GM18508 (cell line): ENCODE results near the gene PANK4.
A peak's percentile ranks its signal among the peaks of the same experiment; 100 is the strongest.

Experiments
- ATAC-seq: cut with Tn5 transposase; IDR thresholded peaks from one replicate; pipeline ENCODE4 v1.9.1; 2021; ENCODE audit warnings: moderate number of reproducible peaks; ENCODE audit not compliant: insufficient read depth, unreplicated experiment

The PANK4 gene

DNA sequence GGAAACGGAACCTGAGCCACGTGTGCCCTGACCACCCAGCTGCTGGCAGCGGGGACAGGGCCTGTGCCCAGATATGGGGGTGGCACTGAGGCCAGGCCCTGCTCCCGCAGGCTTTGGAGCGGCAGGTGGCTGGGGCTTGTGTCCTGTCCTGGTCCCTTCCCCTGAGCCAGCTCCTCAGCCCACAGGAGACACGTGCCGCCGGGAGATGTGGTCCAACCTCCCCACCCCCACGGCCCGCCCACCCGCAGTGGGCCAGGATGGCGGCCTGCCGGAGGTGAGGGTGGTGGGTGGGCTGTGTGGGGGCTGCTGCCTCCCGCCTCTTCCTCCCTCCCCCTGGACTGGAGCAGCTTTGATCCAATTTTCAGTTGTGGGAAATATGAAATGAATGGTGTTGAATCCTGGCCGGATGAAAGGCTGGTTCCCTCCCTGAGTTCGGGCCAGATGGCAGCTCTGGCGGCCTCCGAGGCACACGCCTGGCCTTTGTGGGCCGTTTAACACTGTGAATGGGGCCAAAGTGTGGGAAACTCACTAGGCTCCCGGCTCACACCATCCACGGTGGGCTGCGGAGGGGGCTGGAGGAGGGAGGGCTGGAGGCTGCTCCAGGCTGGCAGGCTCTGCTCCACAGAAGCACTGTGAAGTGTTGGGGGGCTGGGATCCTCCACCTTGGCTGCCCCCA lies 6.2 kb upstream of the PANK4 start:
- no peak for ATAC-seq

DNA sequence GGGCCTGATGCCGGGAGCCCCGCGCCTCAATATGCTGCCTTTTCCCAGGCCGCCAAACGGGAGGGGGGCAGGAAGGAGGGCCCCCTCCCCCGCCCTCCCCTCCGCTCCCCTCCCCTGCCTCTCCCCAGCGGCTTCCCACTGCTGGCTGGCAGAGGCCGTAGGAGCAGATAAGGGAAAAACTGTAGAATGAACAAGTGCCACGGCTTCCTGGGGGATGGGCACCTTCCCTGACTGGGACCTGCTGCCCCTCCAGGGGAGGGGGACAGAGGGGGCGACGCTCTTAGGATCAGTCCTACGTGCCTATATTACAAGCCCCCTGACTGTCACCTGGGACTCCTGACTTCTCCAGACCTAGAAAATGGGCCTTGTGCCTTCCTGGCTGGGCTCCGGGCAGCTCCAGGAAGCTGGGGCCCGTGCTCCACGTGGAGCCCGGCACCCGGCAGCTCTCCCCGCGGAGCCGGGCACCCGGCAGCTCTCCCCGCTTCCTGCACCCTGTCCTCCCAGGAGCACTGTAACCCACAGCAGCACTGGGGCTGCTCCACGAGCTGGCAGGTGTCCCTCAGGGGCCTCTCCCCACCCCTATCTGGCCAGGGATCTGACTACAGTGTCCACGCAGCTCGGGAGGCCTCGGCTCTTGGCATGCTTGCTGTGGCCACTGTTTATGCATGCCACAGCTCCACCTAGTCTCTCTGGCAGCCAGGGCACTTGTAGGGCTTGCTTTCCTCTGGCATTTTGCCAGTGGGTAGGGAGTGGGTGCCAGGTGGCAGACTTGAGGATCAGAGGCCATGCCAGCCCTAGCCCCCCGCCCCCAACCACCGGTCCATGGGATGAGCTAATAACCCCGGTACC lies 4.3 kb upstream of the PANK4 start:
- no peak for ATAC-seq

DNA sequence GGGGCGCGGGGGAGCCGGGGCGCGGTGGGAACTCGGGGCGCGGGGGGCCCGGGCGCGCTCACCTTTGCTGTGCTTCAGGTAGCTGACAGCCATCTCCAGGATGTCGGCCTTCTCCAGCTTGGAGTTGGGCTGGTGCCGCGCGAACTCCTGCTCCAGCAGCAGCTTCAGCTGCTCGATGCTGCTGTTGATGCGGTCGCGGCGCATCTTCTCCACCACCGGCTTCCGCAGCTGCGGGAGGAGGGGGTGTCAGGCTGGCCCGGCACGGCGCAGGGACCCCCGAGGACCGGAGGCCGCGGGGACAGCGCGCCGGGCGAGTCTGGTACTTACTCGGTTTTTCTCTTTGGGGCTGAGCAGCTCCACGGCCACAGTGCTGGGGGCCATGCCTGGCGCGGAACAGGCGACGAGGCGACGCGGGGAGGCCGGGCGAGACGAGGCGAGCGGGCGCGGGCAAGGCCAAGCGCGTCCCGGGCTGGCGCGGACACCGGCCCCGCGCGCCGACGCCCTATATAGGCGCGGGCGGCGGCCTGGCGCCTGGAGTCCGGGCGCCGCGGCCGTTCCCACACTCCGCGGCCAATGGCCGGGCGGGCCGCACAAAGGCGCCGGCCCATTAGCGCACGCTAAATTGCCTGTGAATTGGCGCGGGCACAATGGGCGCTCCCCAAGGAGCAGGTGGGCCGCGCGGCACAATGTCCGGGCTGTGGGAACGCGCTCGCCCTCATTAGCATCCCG lies 3.6 kb upstream of the PANK4 start, which contains the start of gene HES5:
Gene HES5 (minus strand): TSS at position 480 of the 729 bp plus-strand sequence. CDS start 99 bp downstream, at position 381.
- ATAC-seq: no peak

DNA sequence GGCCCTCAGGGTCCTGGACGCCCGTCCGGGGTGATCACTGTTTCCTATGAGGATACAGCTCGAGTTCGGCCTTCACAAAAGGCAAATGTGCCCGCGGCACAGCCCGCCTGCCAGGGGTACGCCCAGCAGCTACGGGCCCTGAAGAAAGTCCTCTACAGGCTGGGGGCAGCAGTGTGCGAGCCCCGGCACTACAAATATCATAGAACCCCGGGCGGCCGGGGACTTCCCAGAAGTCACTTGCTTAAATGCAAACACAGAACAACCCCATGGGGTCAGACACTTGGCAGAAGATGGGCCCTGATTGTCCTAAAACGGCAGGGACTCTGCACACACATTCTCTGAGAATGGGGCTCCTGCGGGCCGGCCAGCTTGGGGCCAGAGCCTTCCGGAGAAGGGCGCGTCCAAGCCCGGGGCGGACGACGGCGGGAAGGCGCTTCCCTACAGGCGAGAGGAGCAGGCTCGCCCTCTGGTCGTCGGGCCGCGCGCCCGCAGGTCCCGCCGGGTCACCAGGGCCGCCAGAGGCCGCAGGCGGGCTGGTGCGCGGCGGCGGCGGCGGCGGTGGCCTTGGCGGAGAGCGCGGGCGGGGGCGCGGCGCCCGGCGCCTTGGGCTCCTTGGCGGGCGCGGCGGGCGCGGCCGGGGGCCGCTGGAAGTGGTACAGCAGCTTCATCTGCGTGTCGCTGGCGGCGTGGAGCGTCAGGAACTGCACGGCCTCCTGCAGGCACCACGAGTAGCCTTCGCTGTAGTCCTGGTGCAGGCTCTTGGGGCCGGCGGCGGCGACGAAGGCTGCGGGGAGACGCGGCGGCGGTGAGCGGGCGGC lies 2.8 kb upstream of the PANK4 start:
- ATAC-seq: no peak

DNA sequence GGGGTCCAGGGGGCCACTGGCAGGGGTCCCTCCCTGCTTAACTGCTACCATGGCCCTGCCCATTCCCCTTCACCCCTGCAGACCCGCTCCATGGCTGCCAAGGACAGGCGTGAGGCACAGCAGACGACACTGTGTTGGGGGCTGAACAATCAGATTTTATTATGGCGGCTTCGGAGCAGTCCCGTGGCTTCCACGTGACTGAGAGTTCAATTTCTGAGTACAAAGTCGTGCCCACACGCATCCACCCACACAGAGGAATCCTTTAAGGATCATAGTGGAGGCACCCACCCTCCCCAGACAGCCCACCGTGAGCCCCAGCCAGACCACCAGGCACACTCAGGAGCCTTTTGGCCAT lies 2.2 kb upstream of the PANK4 start:
- no peak for ATAC-seq

DNA sequence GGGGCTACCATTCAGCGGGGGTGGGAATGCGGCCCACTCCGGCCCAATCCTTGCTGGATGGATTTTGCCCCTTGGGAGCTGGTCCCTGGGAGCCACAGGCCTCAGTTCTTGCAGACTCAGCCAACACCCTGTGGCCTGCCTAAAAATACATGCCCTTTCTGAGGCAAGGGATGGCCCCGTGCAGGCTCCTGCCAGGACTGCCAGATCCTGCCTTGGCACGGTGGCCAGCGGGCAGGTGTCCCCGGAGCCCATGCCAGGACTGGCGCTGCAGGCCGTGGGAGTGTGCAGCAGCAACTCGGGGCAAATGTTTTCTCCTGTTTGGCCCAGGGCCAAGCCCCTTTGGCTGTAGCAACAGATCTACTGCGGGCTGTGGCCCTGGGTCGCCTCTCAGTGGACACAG lies 1.6 kb upstream of the PANK4 start:
- ATAC-seq: no peak

DNA sequence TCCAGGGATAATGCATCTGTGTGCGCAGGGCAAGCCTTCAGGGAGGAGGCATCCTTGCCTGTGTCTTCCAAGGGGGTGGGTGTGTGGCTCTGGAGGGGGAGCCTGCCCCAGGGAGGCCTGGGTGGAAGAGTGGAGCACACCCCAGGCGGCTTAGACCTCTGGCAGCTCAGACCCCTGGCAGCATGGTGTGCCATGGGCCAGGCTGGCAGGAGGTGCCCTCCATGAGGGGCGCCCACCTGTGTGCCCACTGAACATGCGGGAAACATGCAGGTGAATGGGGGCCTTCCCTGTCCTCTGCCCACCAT lies 1.1 kb upstream of the PANK4 start:
- ATAC-seq: no peak

DNA sequence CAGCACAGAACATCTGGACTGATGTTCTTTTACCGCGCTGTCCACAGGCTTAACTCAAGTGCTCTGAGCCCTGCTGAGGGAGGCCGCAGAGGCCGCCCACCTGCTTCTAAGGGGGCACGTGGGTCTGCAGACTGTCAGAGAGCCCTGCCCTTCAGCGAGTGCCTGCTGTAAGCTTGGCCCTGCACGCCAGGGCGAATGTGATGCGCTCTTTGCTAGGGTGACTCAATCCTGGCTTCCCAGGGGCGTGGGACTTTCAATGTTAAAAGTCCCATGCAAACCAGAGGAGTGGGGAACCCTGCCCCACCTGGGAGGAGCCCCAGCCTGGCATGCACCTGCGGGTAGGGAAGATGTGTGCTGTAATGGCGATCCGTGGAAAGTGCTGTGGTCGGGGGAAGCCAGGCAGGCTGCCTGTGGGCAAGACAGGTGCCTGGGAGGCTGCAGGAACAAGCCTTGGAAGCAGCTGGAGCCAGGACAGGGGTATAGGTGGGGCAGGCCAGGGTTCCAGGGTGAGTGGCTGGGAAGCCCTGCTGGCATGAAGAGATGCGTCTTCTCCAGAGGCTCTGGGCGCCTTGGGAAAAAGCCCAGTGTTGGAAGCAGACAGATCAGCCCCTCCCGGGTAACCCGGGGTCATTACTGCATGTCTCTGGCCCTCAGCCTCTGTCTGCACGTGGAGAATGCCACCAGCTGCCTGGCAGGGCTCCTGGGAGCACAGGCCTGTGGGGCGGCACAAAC lies 594 bp upstream of the PANK4 start:
- ATAC-seq: peak; percentile 31

DNA sequence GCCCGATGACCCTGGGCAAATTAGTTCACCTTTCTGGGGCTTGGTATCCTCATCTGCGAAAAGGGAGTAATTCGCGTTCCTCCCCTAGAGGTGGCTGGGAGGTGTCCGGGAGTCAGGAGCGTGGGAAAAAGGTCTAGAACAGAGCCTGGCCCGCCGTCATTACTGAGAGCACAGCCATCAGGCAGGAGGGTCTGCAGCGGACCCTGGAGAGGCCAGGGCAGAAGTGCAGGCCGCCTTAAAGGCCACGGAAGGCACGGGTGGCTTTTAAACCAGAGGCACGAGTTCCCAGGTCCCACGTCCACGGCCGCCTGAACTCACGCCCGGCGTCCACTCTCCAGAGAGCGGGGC lies 850 bp downstream of the PANK4 start:
- no peak for ATAC-seq

DNA sequence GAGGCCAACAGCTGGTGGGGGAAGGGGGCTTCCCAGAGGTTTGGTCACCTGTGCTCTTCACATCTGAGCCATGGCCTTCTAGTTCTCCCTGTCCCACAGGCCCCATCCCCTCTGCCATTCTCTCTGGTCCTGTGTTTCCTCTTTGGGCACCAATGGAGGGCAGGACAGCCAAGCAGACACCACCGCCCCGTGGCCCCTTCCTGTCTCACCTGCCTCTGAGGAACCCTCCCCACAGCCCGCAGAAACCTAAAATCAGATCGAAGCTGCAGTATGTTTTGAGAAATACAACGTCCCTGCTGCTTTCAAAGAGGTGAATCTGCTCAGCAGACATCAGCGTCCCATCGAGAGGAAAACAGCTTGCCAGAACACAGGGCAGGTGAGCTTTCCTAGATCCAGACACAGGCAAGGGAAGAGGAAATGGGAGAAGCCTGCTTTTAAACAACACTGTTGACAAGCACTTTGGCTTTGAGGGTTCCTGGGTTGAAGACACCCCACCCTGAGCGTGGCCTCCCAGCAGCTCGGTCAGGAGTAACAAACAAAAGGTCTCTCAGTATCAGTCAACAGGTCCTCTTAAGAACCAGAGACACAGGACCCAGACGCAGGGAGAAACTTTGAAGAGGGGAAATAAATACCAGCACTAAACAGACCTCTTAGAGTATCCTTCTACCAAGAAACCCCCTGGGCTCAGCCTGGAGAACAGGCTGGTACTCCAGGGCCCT lies 2.3 kb downstream of the PANK4 start:
- ATAC-seq: no peak

DNA sequence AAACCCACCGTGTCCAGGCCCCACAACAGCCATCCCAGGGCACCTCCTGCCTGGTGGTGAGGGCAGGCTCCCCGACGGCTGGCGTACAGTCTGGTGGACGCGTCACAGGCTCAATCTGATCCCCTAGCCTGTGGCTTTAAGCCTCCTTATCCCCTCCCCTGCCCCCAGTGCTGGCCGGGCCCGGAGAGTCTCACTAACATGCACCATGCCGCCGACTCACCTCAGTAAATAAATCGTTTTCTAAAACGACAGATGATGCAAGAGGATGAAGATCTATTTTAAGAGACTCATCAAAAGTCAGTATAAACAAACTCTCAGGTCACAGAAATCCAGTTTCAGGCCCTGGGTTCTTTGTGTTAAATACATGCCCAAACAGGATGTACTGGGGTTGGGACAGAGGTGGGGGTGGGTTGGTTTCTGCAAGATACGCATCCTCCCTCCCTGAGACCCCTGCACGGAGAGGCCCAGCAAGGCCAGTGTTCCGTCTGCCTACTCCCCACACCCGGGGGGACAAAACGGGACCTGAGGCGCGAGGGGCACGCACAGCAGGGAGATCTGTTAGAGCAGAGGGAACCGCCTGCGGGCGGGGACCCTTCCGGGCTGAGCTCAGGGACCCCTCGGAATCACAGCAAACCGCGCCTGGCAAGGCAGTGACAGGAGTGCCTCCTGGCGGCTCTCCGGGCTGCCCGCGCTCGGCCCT lies 3.1 kb downstream of the PANK4 start:
- ATAC-seq: no peak

DNA sequence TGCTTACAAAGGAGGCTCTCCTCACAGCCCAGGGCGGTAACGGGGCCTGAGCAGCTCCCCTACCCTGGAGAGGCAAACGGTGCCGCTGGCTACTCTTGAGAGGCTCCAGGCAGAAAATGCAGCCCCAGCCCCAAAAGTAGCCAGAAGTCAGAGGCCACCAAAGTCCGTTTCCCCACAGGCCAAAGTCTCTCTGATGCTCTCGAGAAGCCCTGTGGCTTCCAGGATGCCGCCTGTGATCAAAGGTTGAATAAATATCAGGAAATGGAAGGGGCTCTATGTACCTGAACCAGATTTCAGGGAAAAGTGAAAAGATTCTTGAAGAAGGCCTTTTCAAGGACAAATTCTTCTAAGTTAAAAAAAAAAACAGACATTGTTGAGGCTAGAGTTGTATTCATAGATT lies 4.2 kb downstream of the PANK4 start:
- no peak for ATAC-seq

DNA sequence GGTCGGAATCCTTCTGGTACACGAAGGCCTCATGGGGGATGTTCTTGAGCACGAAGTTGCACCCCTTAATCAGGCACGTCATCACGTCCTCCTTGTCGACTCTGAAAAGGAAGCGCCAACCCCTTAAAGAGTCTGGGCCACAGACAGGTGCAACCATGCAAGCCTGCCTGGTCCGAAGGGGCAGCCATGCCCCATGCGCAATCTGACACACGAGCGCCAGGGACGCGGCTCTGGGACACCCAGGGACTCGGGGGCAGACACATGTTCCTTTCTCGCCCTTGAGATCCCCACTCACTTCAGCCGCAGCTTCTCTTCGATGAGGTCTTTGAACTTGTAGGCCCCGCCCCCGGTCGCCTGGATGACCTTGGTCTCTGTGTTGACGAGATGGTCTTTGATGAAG lies 5.6 kb downstream of the PANK4 start:
- no peak for ATAC-seq

DNA sequence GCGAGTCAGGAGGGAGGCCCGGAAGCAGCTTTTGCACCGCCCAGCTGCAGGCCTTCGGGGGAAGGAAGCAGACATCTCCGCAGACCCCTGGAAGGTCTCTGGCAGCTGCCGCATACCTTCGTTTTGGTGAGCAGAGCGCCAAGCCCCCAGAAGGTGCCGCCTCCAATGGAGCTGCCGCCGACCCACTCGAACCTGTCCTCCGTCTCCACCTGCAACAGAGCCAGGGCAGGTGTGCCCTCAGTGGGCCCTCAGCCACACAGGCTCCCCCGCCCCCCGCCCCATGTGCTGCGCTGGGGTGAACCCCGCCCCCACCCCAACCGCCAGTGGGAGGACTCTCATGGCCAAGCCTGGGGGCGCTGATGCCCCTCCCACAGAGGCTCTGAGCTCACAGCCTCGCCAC lies 6.2 kb downstream of the PANK4 start:
- no peak for ATAC-seq

DNA sequence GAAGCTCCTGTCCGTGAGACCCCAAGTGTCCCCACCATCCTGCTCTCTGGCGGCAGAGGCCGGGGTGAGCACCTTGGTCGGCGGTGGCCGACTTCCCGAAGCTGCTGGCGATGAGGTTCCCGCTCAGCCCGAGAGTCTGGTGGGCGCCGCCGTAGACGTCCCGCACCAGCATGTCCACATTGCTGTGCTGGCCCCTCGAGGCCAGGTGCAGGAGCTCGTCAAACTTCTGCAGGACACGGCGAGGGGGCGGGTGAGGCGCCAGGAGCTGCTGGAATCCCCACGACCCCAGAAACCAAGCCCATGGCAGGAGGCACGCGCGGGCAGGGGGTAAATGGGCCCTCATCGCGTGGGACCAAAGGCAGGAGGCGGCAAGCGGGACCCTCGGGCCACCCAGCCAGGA lies 6.7 kb downstream of the PANK4 start:
- ATAC-seq: no peak

DNA sequence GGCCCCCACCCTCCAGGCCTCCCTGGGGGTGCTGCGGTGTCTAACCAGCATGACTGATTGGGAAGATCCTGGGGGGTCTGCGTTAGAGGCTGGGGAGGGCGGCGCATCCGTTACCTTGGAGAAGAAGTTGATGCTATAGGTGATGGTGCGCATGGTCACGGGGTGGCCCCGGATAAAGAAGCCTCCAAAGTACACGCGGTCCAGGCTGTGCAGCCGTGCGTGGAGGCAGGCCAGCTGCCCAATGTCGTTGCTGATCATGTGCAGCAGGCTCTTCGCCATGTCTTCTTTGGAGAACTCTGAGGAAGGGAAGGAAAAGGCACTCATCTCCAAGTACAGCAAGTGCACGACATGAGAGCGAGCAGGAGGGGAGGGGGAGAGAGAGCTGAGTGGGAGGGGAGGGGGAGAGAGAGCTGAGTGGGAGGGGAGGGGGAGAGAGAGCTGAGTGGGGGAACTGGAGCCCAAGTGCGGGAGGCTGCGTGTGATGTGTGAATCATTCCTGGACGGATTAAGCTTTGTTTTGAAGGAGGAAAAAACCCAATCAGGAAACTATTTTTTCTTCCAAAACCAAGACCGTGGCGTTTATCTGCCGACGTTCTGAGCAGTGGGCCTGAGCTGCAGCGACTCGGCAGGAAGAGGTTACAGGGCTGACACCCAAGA lies 7.2 kb downstream of the PANK4 start:
- no peak for ATAC-seq

DNA sequence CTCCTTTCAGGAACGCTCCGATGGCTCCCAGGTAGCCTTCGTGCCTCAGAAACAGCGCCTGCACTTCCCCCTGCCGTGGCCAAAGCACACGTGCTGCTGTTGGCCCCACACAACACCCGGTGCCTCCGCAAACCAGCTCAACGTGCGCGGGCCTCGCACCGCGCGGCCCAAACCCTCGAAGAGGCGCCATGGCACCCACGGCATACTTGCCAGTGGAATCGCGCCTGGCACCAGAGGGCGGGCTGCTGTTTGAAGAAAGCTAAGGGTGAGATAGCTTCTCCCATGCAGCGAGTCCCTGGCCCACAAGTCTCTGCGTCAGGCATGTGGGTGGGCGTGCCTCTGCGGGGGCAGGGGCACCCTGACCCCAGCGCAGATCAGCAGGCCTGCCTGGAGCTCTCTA lies 7.9 kb downstream of the PANK4 start:
- ATAC-seq: no peak

DNA sequence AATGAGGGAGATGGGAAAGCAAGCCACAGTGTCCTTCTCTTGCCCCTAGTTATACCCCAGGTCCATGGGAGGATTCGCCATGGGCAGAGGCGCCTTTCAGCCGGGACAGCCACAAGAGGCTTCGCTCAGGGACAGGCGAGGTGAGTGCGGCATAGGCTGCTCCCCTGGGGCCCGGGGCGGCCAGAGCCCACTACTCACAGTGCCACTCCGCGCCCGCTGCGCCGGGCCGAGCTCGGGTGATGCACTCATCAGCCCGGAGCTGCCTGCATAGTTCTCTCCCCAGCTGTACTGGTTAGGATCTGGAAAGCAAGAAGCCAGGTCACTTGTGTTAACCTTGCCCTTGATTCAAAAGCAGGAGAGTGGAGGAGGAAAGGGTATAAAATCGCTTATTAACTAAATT lies 8.4 kb downstream of the PANK4 start:
- no peak for ATAC-seq
